Stomach (tissue), 4 donors: ENCODE measurements around the gene COX18.

Experiments
- POLR2AphosphoS5 ChIP-seq, 3 donors: sonication (generic); formaldehyde crosslinking; IDR thresholded peaks; one replicate each; pipeline ENCODE4 v1.6.1; 2016; ENCODE audit warnings: antibody characterized with exemption in 3 of 3
- TF ChIP-seq, protein P1 (sequence below), 7 experiments: fragments of 450-650 bp in 4 of 7; fragments of 200-600 bp in 3 of 7; sonication (generic) in 3 of 7; IDR thresholded peaks; one replicate each; pipeline ENCODE4 v1.5.1; 2016 to 2019; ENCODE audit warnings: antibody characterized with exemption in 7 of 7, control low read depth in 2 of 7, mild to moderate bottlenecking in 1 of 7

DNA sequence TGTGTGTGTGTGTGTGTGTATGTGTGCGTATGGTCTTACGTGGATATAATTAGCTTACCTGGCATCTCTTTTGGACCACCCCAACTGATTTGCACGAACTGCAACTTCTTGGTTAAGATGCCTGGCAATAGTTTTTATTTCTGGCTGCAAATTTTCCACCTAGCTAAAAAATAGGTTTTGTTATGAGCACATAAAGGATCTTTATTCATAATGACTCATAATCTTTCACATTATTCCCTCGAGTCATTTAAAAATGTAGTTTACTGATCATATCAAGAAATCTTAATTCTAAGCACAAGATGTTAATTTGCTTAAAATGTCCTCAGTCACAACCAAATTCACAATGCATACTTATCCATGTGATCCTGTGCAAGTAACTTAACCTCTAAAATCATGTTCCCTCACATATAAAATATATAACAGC is 1.5 kb downstream of the COX18 start:
- TF ChIP-seq, protein P1, sequence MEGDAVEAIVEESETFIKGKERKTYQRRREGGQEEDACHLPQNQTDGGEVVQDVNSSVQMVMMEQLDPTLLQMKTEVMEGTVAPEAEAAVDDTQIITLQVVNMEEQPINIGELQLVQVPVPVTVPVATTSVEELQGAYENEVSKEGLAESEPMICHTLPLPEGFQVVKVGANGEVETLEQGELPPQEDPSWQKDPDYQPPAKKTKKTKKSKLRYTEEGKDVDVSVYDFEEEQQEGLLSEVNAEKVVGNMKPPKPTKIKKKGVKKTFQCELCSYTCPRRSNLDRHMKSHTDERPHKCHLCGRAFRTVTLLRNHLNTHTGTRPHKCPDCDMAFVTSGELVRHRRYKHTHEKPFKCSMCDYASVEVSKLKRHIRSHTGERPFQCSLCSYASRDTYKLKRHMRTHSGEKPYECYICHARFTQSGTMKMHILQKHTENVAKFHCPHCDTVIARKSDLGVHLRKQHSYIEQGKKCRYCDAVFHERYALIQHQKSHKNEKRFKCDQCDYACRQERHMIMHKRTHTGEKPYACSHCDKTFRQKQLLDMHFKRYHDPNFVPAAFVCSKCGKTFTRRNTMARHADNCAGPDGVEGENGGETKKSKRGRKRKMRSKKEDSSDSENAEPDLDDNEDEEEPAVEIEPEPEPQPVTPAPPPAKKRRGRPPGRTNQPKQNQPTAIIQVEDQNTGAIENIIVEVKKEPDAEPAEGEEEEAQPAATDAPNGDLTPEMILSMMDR (IDR thresholded peaks at IDR 0.05): no peak
- TF ChIP-seq POLR2AphosphoS5 (IDR thresholded peaks at IDR 0.05): no peak
